ENCODE data around the gene OR51B6. TPM values are rescaled to one million over a fixed set of nuclear protein-coding genes. Genes with fewer than 3 reads are reported as not detected.

OR51B6 gene
- total RNA-seq, 1 experiment from 2014 or later, result not detected

DNA sequence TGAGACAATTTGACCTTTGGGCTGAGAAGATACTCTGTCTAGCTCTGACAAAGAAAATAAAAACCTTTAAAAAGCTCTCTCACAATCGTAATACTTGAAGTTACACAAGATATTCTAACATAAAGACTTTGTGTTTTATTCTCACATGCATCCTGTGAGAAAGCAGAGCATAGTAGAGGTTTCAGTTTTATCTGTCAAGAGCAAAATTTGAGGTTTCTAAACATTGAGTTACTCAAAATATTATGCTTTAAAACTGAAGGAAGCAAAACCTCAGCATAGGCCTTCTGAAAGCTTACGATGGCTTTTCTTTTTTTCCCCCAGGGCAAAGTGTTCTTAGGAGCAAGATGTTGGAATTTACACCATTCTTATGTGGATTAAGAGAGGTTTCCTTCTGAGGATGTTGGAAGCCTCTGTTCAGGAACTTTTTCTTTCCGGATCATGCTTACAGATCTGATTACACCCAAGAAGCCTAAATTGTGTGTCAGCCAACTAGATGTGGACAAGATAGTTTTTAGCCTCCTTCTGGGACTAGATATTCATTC lies 17.3 kb downstream of the OR51B6 start:
- ChIA-PET CTCF (no interaction called here), RAD21 (ENCODE audit: low non-redundant PET in 1 of 2, low total read pairs in 2 of 2, uncharacterized antibody in 2 of 2, unreplicated experiment in 2 of 2) (no interaction called here), POLR2A (no interaction called here)
- no peaks in the 10 kb centered on the region for H3K27me3 ChIP-seq (ENCODE audit: insufficient read depth, low read length)
- no peaks in the 10 kb centered on the region for H3K9me3 ChIP-seq (ENCODE audit: control insufficient read depth in 1 of 2, insufficient read depth in 1 of 2, low read depth in 1 of 2, low read length in 2 of 2)
- peaks cover 44% of the 10 kb centered on the region for H4K20me1 ChIP-seq (ENCODE audit: insufficient read depth)
- H3K9me2 ChIP-seq (ENCODE audit: insufficient read depth), result no peaks in the 10 kb centered on the region
- no peak overlapping the region for H3K9ac ChIP-seq (ENCODE audit: low read length)
- DNase-seq (ENCODE audit: low read depth, low spot score), result no peak
- intact Hi-C loops (cut with micrococcal nuclease), result no loop called here
- TF ChIP-seq ATF3 (IDR thresholded peaks at IDR 0.05), result no peak
- no peak for TF ChIP-seq SP1 (IDR thresholded peaks at IDR 0.05; ENCODE audit: low read depth)
- no peak for TF ChIP-seq SRF (IDR thresholded peaks at IDR 0.05; ENCODE audit: low read depth)
- no peak for TF ChIP-seq JUND (IDR thresholded peaks at IDR 0.05)
- TF ChIP-seq EZH2phosphoT487 (IDR thresholded peaks at IDR 0.05; ENCODE audit: borderline replicate concordance), result no peak
- no peak for TF ChIP-seq MAX (IDR thresholded peaks at IDR 0.05)
- TF ChIP-seq SIN3A (IDR thresholded peaks at IDR 0.05; ENCODE audit: low read depth), result no peak
- TF ChIP-seq CEBPB (IDR thresholded peaks at IDR 0.05; ENCODE audit: low read depth), result no peak
- TF ChIP-seq, protein P1, sequence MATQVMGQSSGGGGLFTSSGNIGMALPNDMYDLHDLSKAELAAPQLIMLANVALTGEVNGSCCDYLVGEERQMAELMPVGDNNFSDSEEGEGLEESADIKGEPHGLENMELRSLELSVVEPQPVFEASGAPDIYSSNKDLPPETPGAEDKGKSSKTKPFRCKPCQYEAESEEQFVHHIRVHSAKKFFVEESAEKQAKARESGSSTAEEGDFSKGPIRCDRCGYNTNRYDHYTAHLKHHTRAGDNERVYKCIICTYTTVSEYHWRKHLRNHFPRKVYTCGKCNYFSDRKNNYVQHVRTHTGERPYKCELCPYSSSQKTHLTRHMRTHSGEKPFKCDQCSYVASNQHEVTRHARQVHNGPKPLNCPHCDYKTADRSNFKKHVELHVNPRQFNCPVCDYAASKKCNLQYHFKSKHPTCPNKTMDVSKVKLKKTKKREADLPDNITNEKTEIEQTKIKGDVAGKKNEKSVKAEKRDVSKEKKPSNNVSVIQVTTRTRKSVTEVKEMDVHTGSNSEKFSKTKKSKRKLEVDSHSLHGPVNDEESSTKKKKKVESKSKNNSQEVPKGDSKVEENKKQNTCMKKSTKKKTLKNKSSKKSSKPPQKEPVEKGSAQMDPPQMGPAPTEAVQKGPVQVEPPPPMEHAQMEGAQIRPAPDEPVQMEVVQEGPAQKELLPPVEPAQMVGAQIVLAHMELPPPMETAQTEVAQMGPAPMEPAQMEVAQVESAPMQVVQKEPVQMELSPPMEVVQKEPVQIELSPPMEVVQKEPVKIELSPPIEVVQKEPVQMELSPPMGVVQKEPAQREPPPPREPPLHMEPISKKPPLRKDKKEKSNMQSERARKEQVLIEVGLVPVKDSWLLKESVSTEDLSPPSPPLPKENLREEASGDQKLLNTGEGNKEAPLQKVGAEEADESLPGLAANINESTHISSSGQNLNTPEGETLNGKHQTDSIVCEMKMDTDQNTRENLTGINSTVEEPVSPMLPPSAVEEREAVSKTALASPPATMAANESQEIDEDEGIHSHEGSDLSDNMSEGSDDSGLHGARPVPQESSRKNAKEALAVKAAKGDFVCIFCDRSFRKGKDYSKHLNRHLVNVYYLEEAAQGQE (IDR thresholded peaks at IDR 0.05; ENCODE audit: low read depth), result no peak
- no peak for TF ChIP-seq ZBTB33 (IDR thresholded peaks at IDR 0.05; ENCODE audit: extremely low read depth, insufficient replicate concordance, low read length)
- TF ChIP-seq TCF7L2 (IDR thresholded peaks at IDR 0.05; ENCODE audit: borderline replicate concordance, extremely low read depth, insufficient read depth, insufficient read length), result no peak
- TF ChIP-seq, protein P2, sequence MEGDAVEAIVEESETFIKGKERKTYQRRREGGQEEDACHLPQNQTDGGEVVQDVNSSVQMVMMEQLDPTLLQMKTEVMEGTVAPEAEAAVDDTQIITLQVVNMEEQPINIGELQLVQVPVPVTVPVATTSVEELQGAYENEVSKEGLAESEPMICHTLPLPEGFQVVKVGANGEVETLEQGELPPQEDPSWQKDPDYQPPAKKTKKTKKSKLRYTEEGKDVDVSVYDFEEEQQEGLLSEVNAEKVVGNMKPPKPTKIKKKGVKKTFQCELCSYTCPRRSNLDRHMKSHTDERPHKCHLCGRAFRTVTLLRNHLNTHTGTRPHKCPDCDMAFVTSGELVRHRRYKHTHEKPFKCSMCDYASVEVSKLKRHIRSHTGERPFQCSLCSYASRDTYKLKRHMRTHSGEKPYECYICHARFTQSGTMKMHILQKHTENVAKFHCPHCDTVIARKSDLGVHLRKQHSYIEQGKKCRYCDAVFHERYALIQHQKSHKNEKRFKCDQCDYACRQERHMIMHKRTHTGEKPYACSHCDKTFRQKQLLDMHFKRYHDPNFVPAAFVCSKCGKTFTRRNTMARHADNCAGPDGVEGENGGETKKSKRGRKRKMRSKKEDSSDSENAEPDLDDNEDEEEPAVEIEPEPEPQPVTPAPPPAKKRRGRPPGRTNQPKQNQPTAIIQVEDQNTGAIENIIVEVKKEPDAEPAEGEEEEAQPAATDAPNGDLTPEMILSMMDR (IDR thresholded peaks at IDR 0.05 in 2 of 3, conservative IDR thresholded peaks at IDR 0.05 in 1 of 3; ENCODE audit: borderline replicate concordance in 1 of 3, insufficient read depth in 1 of 3, low read depth in 2 of 3, low read length in 2 of 3), result no peak
- TF ChIP-seq POLR2A (IDR thresholded peaks at IDR 0.05; ENCODE audit: borderline replicate concordance, extremely low read depth, insufficient read depth, insufficient read length), result no peak
- TF ChIP-seq ZNF274 (IDR thresholded peaks at IDR 0.05; ENCODE audit: low read depth, low read length), result no peak
- H3K4me3 ChIP-seq (replicated peaks in 1 of 2; ENCODE audit: low read depth in 1 of 2, low read length in 2 of 2), result no peak overlapping the region
- no peak overlapping the region for H3K27ac ChIP-seq (ENCODE audit: low read depth, low read length)
- peaks cover 99% of the 10 kb centered on the region for H3K79me2 ChIP-seq (ENCODE audit: insufficient read depth, low read length)
- H3K4me2 ChIP-seq (ENCODE audit: low read length), result no peak overlapping the region; the same call in 1 of the 2 replicates
- no TSS peak for BruUV-seq (replicated peaks)
- no peak overlapping the region for H2AFZ ChIP-seq (ENCODE audit: low read depth, low read length, poor library complexity, severe bottlenecking)
- H3K4me1 ChIP-seq (ENCODE audit: control insufficient read depth in 1 of 2, insufficient read depth in 2 of 2, low read length in 2 of 2), result peaks cover 3 to 78% of the 10 kb centered on the region in 2 experiments; a peak in 2 of 4 replicates
- peaks cover 0 to 34% of the 10 kb centered on the region in 2 experiments; a peak in 2 of 4 replicates for H3K36me3 ChIP-seq (ENCODE audit: control insufficient read depth in 1 of 2, insufficient read depth in 2 of 2, low read length in 2 of 2)
- no peak for ATAC-seq
